Vagina (tissue), 2 donors: ENCODE results near the gene SELENON. TPM values are rescaled to one million over a fixed set of nuclear protein-coding genes. Genes with fewer than 3 reads are reported as not detected.

Source experiments
- DNase-seq, 2 donors: peaks; one replicate each; pipeline ENCODE4 v3.0.0-alpha.2; 2017; ENCODE audit errors: extremely low spot score in 2 of 2
- H3K27ac ChIP-seq: fragments of 200-600 bp; sonication (generic); one replicate; pipeline ENCODE4 v1.5.1; 2019
- H3K27me3 ChIP-seq: fragments of 200-600 bp; sonication (generic); one replicate; pipeline ENCODE4 v1.5.1; 2019
- H3K36me3 ChIP-seq, 2 donors: fragments of 200-600 bp; sonication (generic); one replicate each; pipeline ENCODE4 v1.5.1; 2017 to 2019
- H3K4me1 ChIP-seq: fragments of 200-600 bp; sonication (generic); one replicate; pipeline ENCODE4 v1.5.1; 2019
- H3K4me3 ChIP-seq, 2 donors: fragments of 200-600 bp; sonication (generic); 1 replicate in 1 of 2; 2 replicates in 1 of 2; pipeline ENCODE4 v1.5.1; 2016 to 2019
- H3K9me3 ChIP-seq: fragments of 200-600 bp; sonication (generic); one replicate; pipeline ENCODE4 v1.5.1; 2019
- CTCF ChIP-seq, 3 experiments: fragments of 450-650 bp in 2 of 3; fragments of 200-600 bp in 1 of 3; sonication (generic) in 1 of 3; IDR thresholded peaks; one replicate each; pipeline ENCODE4 v1.5.1; 2017 to 2019; ENCODE audit warnings: antibody characterized with exemption in 3 of 3, mild to moderate bottlenecking in 2 of 3, moderate library complexity in 2 of 3
- POLR2A ChIP-seq, 2 donors: fragments of 450-650 bp; IDR thresholded peaks; one replicate each; pipeline ENCODE4 v1.6.1; 2017; ENCODE audit warnings: antibody characterized with exemption in 2 of 2, mild to moderate bottlenecking in 2 of 2, moderate library complexity in 2 of 2
- POLR2AphosphoS5 ChIP-seq, 2 donors: sonication (generic); formaldehyde crosslinking; IDR thresholded peaks; one replicate each; pipeline ENCODE4 v1.9.0; 2017; ENCODE audit warnings: antibody characterized with exemption in 2 of 2, mild to moderate bottlenecking in 2 of 2, low read depth in 1 of 2; ENCODE audit not compliant: insufficient read depth in 1 of 2
- intact Hi-C: fragments of 100-400 bp; cut with DNase I; formaldehyde crosslinking; loops from one replicate; pipeline ENCODE4 v1.15.1; 2023
- total RNA-seq: library from RNA; depleted of rRNA; stranded (reverse); fragments of >200 nt; gene quantifications from one replicate; pipeline ENCODE4 v1.2.3, GENCODE V29; 2016

Gene SELENON
- total RNA-seq, 1 donor from 2014 or later: 39.0 TPM

GRCh38 chr1:25756215-25756614, 43.8 kb upstream of the SELENON start:
- H3K4me1 ChIP-seq: peaks cover 14% of the 10 kb centered on the region
- no peak overlapping the region for H3K4me3 ChIP-seq
- intact Hi-C loops: no loop called here
- TF ChIP-seq CTCF (IDR thresholded peaks at IDR 0.05): no peak
- TF ChIP-seq POLR2AphosphoS5 (IDR thresholded peaks at IDR 0.05; ENCODE audit: insufficient read depth in 1 of 2, low read depth in 1 of 2): no peak
- TF ChIP-seq POLR2A (IDR thresholded peaks at IDR 0.05): no peak
- no peaks in the 10 kb centered on the region for H3K36me3 ChIP-seq
- no peak overlapping the region for H3K27ac ChIP-seq
- no peak for DNase-seq
- H3K9me3 ChIP-seq: no peaks in the 10 kb centered on the region
- H3K27me3 ChIP-seq: no peaks in the 10 kb centered on the region

GRCh38 chr1:25757151-25757845, 42.7 kb upstream of the SELENON start:
- Histone ChIP-seq H3K36me3 (no peaks in the 10 kb centered on the region), H3K27me3 (no peaks in the 10 kb centered on the region), H3K4me3 (no peak overlapping the region), H3K9me3 (no peaks in the 10 kb centered on the region), H3K4me1 (peaks cover 14% of the 10 kb centered on the region), H3K27ac (no peak overlapping the region)
- intact Hi-C loops: no loop called here
- TF ChIP-seq POLR2A (IDR thresholded peaks at IDR 0.05) (no peak), CTCF (IDR thresholded peaks at IDR 0.05) (no peak), POLR2AphosphoS5 (IDR thresholded peaks at IDR 0.05; ENCODE audit: insufficient read depth in 1 of 2, low read depth in 1 of 2) (no peak)
- no peak for DNase-seq

- Histone ChIP-seq H3K27ac (no peak overlapping the region), H3K27me3 (no peaks in the 10 kb centered on the region), H3K4me1 (peaks cover 14% of the 10 kb centered on the region), H3K4me3 (no peak overlapping the region), H3K9me3 (no peaks in the 10 kb centered on the region), H3K36me3 (no peaks in the 10 kb centered on the region)
- intact Hi-C loops: no loop called here
- no peak for TF ChIP-seq POLR2A (IDR thresholded peaks at IDR 0.05)
- no peak for TF ChIP-seq POLR2AphosphoS5 (IDR thresholded peaks at IDR 0.05; ENCODE audit: insufficient read depth in 1 of 2, low read depth in 1 of 2)
- no peak for TF ChIP-seq CTCF (IDR thresholded peaks at IDR 0.05)
- no peak for DNase-seq
Measured at GRCh38 chr1:25757846-25758185, 42.2 kb upstream of the SELENON start.

GRCh38 chr1:25758466-25759070, 41.4 kb upstream of the SELENON start:
- H3K9me3 ChIP-seq: no peaks in the 10 kb centered on the region
- H3K27ac ChIP-seq: no peak overlapping the region
- intact Hi-C loops: no loop called here
- H3K4me3 ChIP-seq: no peak overlapping the region
- no peaks in the 10 kb centered on the region for H3K27me3 ChIP-seq
- TF ChIP-seq CTCF (IDR thresholded peaks at IDR 0.05) (no peak), POLR2A (IDR thresholded peaks at IDR 0.05) (no peak), POLR2AphosphoS5 (IDR thresholded peaks at IDR 0.05; ENCODE audit: insufficient read depth in 1 of 2, low read depth in 1 of 2) (no peak)
- DNase-seq: no peak
- no peaks in the 10 kb centered on the region for H3K36me3 ChIP-seq
- H3K4me1 ChIP-seq: peaks cover 14% of the 10 kb centered on the region

GRCh38 chr1:25760122-25760719, 39.8 kb upstream of the SELENON start:
- Histone ChIP-seq H3K4me1 (peaks cover 11% of the 10 kb centered on the region), H3K36me3 (no peaks in the 10 kb centered on the region), H3K27me3 (no peaks in the 10 kb centered on the region), H3K27ac (no peak overlapping the region), H3K9me3 (no peaks in the 10 kb centered on the region), H3K4me3 (no peak overlapping the region)
- TF ChIP-seq POLR2AphosphoS5 (IDR thresholded peaks at IDR 0.05; ENCODE audit: insufficient read depth in 1 of 2, low read depth in 1 of 2) (no peak), POLR2A (IDR thresholded peaks at IDR 0.05) (no peak), CTCF (IDR thresholded peaks at IDR 0.05) (no peak)
- intact Hi-C loops: no loop called here
- no peak for DNase-seq
